Fibroblast of mammary gland (primary cell): ENCODE measurements around the gene TMA7.

Source experiments
- DNase-seq: peaks from one replicate; pipeline ENCODE4 v3.0.0-alpha.2; 2010; ENCODE audit warnings: low read depth
- H3K4me3 ChIP-seq: 2 replicates; pipeline ENCODE4 v1.5.1; 2011; ENCODE audit warnings: low read depth, mild to moderate bottlenecking, low read length, moderate library complexity; ENCODE audit not compliant: control insufficient read depth
- CTCF ChIP-seq: conservative IDR thresholded peaks from 2 replicates; pipeline ENCODE4 v1.5.1; 2011; ENCODE audit warnings: low read depth, low read length, inconsistent platforms; ENCODE audit not compliant: control insufficient read depth, insufficient read depth

TMA7 gene

GRCh38 chr3:48413611-48414010 is 26.4 kb upstream of the TMA7 start:
- no peak overlapping the region for H3K4me3 ChIP-seq
- DNase-seq, result no peak
- TF ChIP-seq CTCF, result no peak

- H3K4me3 ChIP-seq, result no peak overlapping the region
- no peak for DNase-seq
- no peak for TF ChIP-seq CTCF
Measured at GRCh38 chr3:48414376-48415250, 25.4 kb upstream of the TMA7 start.

GRCh38 chr3:48415251-48415953 is 24.7 kb upstream of the TMA7 start:
- no peak for DNase-seq
- no peak overlapping the region for H3K4me3 ChIP-seq
- no peak for TF ChIP-seq CTCF

- TF ChIP-seq CTCF, result no peak
- DNase-seq, result no peak
- H3K4me3 ChIP-seq, result no peak overlapping the region
Measured at GRCh38 chr3:48416091-48416505, 24.0 kb upstream of the TMA7 start.

DNA sequence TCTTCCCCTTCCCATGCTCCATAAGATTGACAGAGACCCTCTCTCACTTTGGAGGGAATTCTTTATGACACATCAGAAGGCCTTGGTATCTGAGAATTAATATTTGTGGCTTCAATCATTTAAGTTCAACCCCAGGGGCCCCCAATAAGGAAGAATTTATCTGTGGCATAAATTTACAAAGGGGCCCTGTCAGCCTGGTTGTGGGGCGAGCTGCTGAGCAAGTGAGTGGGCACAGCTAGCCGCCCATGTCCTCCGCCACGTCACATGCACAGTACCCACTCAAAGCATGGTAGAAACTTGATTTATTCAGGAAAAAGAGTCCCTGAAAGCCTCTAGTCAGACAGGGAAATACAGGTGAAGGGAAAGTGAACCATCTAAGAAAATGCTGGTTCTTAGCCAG is 23.5 kb upstream of the TMA7 start:
- no peak overlapping the region for H3K4me3 ChIP-seq
- no peak for DNase-seq
- no peak for TF ChIP-seq CTCF

GRCh38 chr3:48417529-48418108 is 22.4 kb upstream of the TMA7 start:
- no peak overlapping the region for H3K4me3 ChIP-seq
- DNase-seq, result no peak
- no peak for TF ChIP-seq CTCF
